Smooth muscle cell (in vitro differentiated cells): ENCODE measurements around the gene NAA35. TPM values are rescaled to one million over a fixed set of nuclear protein-coding genes. Genes with fewer than 3 reads are reported as not detected.

Experiments used
- DNase-seq: peaks from one replicate; lab custom pipeline; 2025; ENCODE audit not compliant: unreplicated experiment; lab: John Stamatoyannopoulos, UW
- H2AFZ ChIP-seq: fragments of 200-600 bp; sonication (generic); 2 replicates; pipeline ENCODE4 v1.6.0; 2016; ENCODE audit warnings: antibody characterized with exemption, low read depth, mild to moderate bottlenecking
- H3F3A ChIP-seq: fragments of 200-600 bp; sonication (generic); 2 replicates; pipeline ENCODE4 v1.6.0; 2017; ENCODE audit warnings: antibody characterized with exemption, low read depth
- H3K27ac ChIP-seq: fragments of 200-600 bp; sonication (generic); 2 replicates; pipeline ENCODE4 v1.5.1; 2016; ENCODE audit warnings: low read depth, mild to moderate bottlenecking
- H3K27me3 ChIP-seq: fragments of 200-600 bp; sonication (generic); 2 replicates; pipeline ENCODE4 v1.6.1; 2016; ENCODE audit warnings: low read depth, mild to moderate bottlenecking
- H3K36me3 ChIP-seq: fragments of 200-600 bp; sonication (generic); 2 replicates; pipeline ENCODE4 v1.5.1; 2016; ENCODE audit warnings: low read depth
- H3K4me1 ChIP-seq: fragments of 200-600 bp; sonication (generic); 2 replicates; pipeline ENCODE4 v1.5.1; 2016; ENCODE audit warnings: low read depth
- H3K4me2 ChIP-seq: fragments of 200-600 bp; sonication (generic); 2 replicates; pipeline ENCODE4 v1.6.0; 2016; ENCODE audit warnings: mild to moderate bottlenecking
- H3K4me3 ChIP-seq: fragments of 200-600 bp; sonication (generic); 2 replicates; pipeline ENCODE4 v1.5.1; 2016; ENCODE audit warnings: mild to moderate bottlenecking
- H3K79me2 ChIP-seq: fragments of 200-600 bp; sonication (generic); 2 replicates; pipeline ENCODE4 v1.6.0; 2016; ENCODE audit warnings: low read depth, mild to moderate bottlenecking
- H3K9ac ChIP-seq: fragments of 200-600 bp; sonication (generic); 2 replicates; pipeline ENCODE4 v1.6.0; 2016; ENCODE audit warnings: low read depth
- H3K9me3 ChIP-seq: fragments of 200-600 bp; sonication (generic); replicated peaks from 2 replicates; pipeline ENCODE4 v1.5.1; 2016; ENCODE audit warnings: low read depth
- H4K20me1 ChIP-seq: fragments of 200-600 bp; sonication (generic); 2 replicates; pipeline ENCODE4 v1.6.0; 2016; ENCODE audit warnings: low read depth
- CTCF ChIP-seq: fragments of 200-600 bp; sonication (generic); IDR thresholded peaks from 2 replicates; pipeline ENCODE4 v1.5.1; 2017; ENCODE audit warnings: borderline replicate concordance, mild to moderate bottlenecking, antibody characterized with exemption; ENCODE audit not compliant: insufficient read depth, poor library complexity, severe bottlenecking
- WGBS: methylation state at CpG from one replicate; pipeline ENCODE4 v1.1.7; 2016; ENCODE audit warnings: low lambda C conversion rate; 5-methylcytosine and 5-hydroxymethylcytosine counted together
- polyA plus RNA-seq: library from polyadenylated mRNA; unstranded; fragments of >200 nt; fragmentation: Nextera tagmentation; extraction: Ambion mirVana; gene quantifications from 2 replicates; pipeline ENCODE4 v1.2.1, GENCODE V29; 2016
- total RNA-seq: library from RNA; depleted of rRNA; stranded (reverse); fragments of >200 nt; gene quantifications from 2 replicates; pipeline ENCODE4 v1.2.3, GENCODE V29; 2014

Gene NAA35
- total and polyA plus RNA-seq, 2 experiments from 2014 or later, result 14.9 to 26.4 TPM

DNA sequence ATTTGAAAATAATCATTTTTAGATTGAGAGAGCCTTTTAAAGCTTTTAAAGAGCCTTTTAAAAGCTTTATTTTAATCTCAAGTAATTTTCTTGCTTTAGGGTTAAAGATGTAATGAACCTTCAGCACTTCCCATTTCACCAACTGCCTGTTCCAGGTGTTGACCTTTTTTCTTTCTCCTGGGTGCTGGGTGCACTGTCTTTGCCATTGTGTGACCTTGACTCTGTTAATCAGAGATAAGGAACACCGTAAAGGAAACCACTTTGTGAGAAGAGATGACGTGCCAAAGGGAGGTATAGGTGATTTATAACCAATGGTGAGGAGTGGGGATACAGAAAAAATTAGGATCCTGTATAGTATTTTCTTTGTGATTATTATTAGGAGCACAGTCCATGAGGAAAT is 68.2 kb downstream of the NAA35 start:
- Histone ChIP-seq H2AFZ (no peak overlapping the region), H3K27me3 (no peaks in the 10 kb centered on the region), H3K79me2 (no peaks in the 10 kb centered on the region), H3K4me2 (no peak overlapping the region), H3K9ac (no peak overlapping the region), H3K9me3 (no peaks in the 10 kb centered on the region), H4K20me1 (no peaks in the 10 kb centered on the region), H3K36me3 (peaks cover 15% of the 10 kb centered on the region), H3K27ac (no peak overlapping the region), H3K4me1 (no peaks in the 10 kb centered on the region), H3F3A (no peaks in the 10 kb centered on the region), H3K4me3 (no peak overlapping the region)
- 94% methylated on average over 2 of the region's 2 CpGs for WGBS
- TF ChIP-seq CTCF, result no peak
- DNase-seq, result no peak

- no peak overlapping the region for H2AFZ ChIP-seq
- DNase-seq, result no peak
- H3K4me3 ChIP-seq, result no peak overlapping the region
- H3F3A ChIP-seq, result no peaks in the 10 kb centered on the region
- H3K36me3 ChIP-seq, result peaks cover 32% of the 10 kb centered on the region
- no peaks in the 10 kb centered on the region for H4K20me1 ChIP-seq
- H3K79me2 ChIP-seq, result no peaks in the 10 kb centered on the region
- H3K27me3 ChIP-seq, result no peaks in the 10 kb centered on the region
- H3K9me3 ChIP-seq, result no peaks in the 10 kb centered on the region
- H3K4me2 ChIP-seq, result no peak overlapping the region
- H3K4me1 ChIP-seq, result no peaks in the 10 kb centered on the region
- no peak for TF ChIP-seq CTCF
- no peak overlapping the region for H3K27ac ChIP-seq
- 100% methylated on average over 1 of the region's 1 CpG for WGBS
- no peak overlapping the region for H3K9ac ChIP-seq
Measured at GRCh38 chr9:86020731-86021130, 79.8 kb downstream of the NAA35 start.

DNA sequence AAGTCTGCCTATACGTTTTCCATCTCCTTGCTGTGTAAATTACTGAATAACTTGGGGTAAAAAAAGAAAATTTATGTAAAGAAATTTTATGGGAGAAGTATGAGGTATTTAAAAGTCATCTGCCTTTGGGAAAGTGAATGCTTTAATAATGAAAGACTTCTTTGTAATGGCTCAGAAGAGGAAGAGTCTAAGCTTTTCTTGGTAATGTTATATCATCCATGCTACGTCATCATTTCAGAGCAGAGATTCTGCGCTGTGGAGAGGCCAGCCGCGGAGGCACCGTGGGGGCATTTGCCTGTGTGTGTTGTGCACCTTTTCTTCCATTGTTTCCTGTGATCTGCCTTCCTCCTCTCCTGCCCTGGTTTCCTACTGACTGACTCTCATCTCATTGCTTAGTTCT is 80.2 kb downstream of the NAA35 start:
- 95% methylated on average over 6 of the region's 6 CpGs for WGBS
- Histone ChIP-seq H3K9me3 (no peaks in the 10 kb centered on the region), H3K9ac (no peak overlapping the region), H3K36me3 (peaks cover 32% of the 10 kb centered on the region), H3K27me3 (no peaks in the 10 kb centered on the region), H4K20me1 (no peaks in the 10 kb centered on the region), H3K4me2 (no peak overlapping the region), H3K4me1 (no peaks in the 10 kb centered on the region), H3F3A (no peaks in the 10 kb centered on the region), H3K4me3 (no peak overlapping the region), H3K79me2 (no peaks in the 10 kb centered on the region), H2AFZ (no peak overlapping the region), H3K27ac (no peak overlapping the region)
- no peak for TF ChIP-seq CTCF
- no peak for DNase-seq

DNA sequence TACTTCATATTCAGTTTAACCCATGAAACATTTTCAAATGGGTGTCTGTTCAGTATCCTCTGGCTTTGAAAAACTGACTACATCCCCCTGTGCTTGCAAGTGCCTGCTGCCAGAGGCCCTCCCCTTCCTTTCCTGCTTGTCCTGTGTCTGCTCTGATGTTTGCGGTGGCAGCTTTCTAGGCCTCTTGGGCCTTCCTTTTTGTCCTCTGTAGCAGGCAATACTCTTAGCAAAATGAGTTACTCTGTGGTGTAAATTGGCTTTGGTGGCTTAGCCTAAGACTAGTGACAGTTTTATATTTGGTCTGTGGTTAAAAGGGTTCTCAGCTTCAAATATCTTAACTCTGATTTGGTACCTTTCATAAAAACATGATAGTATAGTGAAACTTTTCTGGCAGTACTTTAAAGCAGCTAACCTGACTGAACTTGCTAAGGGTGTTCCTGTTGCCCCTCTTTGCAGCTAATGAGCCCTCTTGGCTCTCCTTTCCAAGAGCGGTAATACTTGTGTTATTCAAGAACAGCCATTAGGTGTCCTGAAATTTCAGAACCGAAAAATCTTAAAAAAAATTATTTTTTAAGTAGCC is 81.8 kb downstream of the NAA35 start:
- H3K27me3 ChIP-seq, result no peaks in the 10 kb centered on the region
- no peaks in the 10 kb centered on the region for H3F3A ChIP-seq
- peaks cover 19% of the 10 kb centered on the region for H3K36me3 ChIP-seq
- no peaks in the 10 kb centered on the region for H4K20me1 ChIP-seq
- 93% methylated on average over 3 of the region's 3 CpGs for WGBS
- H3K79me2 ChIP-seq, result no peaks in the 10 kb centered on the region
- no peak overlapping the region for H3K27ac ChIP-seq
- no peaks in the 10 kb centered on the region for H3K9me3 ChIP-seq
- H2AFZ ChIP-seq, result no peak overlapping the region
- no peaks in the 10 kb centered on the region for H3K4me1 ChIP-seq
- H3K4me3 ChIP-seq, result no peak overlapping the region
- H3K9ac ChIP-seq, result no peak overlapping the region
- H3K4me2 ChIP-seq, result no peak overlapping the region
- DNase-seq, result no peak
- TF ChIP-seq CTCF, result no peak
